ES-I3 (cell line): ENCODE data around the gene SMTNL2.
A peak's percentile ranks its signal among the peaks of the same experiment; 100 is the strongest.
"Not testable (repeated sequence)": the region's sequence is repeated elsewhere in the genome, so short reads cannot be mapped to it uniquely, and the experiment has no call there.

Experiments used
- H3K36me3 ChIP-seq: 2 replicates; pipeline ENCODE4 v1.6.1; 2013; ENCODE audit warnings: mild to moderate bottlenecking, low read length, control low read depth, moderate library complexity; ENCODE audit not compliant: insufficient read depth
- H3K4me1 ChIP-seq: 2 replicates; pipeline ENCODE4 v1.6.1; 2013; ENCODE audit warnings: mild to moderate bottlenecking, control low read depth, low read length; ENCODE audit not compliant: insufficient read depth
- H3K9ac ChIP-seq: 2 replicates; pipeline ENCODE4 v1.6.1; 2013; ENCODE audit warnings: low read depth, mild to moderate bottlenecking, low read length, moderate library complexity
- H3K9me3 ChIP-seq: 2 replicates; pipeline ENCODE4 v1.6.1; 2013; ENCODE audit warnings: mild to moderate bottlenecking, low read length, moderate library complexity; ENCODE audit not compliant: control insufficient read depth, insufficient read depth

Gene SMTNL2

DNA sequence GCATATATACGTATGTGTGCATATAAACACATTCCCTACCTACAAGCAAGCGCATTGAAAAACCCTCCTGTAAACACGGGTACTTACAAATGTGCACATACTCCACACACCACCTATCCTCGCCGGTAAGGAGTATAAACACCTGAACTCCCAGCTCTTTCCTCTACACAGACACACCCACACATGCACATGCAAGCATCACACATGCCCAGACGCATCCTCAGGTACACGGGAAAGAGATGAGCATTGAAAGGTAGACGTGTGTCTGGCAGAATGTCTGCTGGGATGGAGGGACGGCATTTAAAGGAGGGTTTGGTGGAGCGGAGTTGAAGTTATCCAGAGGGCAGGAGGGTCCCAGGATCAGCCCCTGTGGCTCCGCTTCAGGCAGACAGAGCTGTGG, 4.7 kb upstream of the SMTNL2 start:
- Histone ChIP-seq H3K9ac (no peak overlapping the region), H3K4me1 (peaks cover 30% of the 10 kb centered on the region), H3K36me3 (no peaks in the 10 kb centered on the region), H3K9me3 (no peaks in the 10 kb centered on the region)

DNA sequence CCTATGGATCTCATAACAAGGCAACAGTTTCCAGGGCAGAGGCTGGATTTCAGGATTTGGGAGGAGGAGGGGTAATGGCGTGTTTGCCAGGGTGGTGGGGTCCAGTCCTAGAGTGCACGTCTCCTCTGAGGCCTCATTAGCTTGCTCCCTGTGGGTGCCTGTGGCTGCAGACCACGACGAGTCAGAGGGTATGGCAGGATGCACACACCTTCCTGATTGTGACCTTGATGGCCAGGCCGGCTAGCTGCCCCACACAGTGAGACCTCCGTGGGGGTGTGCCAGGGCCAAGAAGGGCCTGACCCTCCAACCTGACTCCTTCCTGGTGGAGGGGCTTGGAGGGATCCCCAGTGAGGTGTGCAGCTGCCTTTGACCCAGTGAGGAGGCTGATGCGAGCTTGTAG, 4.0 kb upstream of the SMTNL2 start:
- H3K9ac ChIP-seq: no peak overlapping the region
- H3K36me3 ChIP-seq: no peaks in the 10 kb centered on the region
- H3K9me3 ChIP-seq: no peaks in the 10 kb centered on the region
- H3K4me1 ChIP-seq: peaks cover 30% of the 10 kb centered on the region

DNA sequence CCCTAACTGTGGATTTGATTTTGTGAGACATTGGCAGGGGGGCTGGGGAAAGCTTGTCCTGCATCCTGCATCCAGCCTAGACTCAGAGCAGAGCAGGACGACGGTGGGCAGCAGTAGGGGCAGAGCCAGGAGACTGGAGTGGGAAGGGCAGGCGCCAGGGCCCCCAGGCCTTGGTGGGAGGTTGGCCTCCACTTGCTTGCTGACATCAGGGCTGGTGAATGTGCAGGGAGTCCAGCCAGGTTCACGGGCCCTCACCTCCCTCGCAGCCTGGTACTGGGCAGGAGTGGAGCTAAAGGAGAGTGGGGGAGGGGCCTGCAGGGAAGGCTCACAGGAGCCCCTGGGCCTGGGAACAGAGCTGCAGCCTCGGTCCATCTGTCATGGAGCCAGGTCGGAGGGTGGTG, 2.2 kb upstream of the SMTNL2 start:
- H3K9me3 ChIP-seq: no peaks in the 10 kb centered on the region
- no peak overlapping the region for H3K9ac ChIP-seq
- H3K36me3 ChIP-seq: no peaks in the 10 kb centered on the region
- H3K4me1 ChIP-seq: peaks cover 17% of the 10 kb centered on the region

- Histone ChIP-seq H3K9ac (no peak overlapping the region), H3K4me1 (peaks cover 13% of the 10 kb centered on the region)
Measured at GRCh38 chr17:4582691-4583090, 1.6 kb upstream of the SMTNL2 start.

DNA sequence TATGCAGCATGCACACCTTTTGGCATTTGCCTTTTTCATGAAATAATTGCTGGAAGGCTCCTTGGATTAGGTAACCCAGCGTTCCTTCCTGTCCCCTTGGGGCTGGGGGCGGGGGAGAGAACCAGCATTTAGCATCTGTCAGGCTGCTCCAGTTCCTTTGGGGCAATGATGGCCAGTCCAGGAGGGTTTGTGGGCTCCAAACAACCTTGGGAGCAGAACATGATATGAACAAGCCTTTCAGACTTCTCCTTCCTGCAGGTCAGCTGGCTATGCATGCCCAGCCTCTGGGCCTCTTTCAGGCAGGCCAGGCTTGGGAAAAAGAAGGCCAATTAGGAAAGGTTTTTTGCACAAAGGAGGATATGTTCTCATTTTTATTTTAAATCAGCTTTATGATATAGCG, 1.1 kb upstream of the SMTNL2 start:
- Histone ChIP-seq H3K4me1 (peaks cover 13% of the 10 kb centered on the region), H3K9me3 (no peaks in the 10 kb centered on the region), H3K36me3 (no peaks in the 10 kb centered on the region), H3K9ac (peak overlapping the region; percentile 77; the same call in 1 of the 2 replicates)

More at GRCh38 chr17:4582691-4583090, 1.6 kb upstream of the SMTNL2 start:
- no peaks in the 10 kb centered on the region for H3K36me3 ChIP-seq
- no peaks in the 10 kb centered on the region for H3K9me3 ChIP-seq

DNA sequence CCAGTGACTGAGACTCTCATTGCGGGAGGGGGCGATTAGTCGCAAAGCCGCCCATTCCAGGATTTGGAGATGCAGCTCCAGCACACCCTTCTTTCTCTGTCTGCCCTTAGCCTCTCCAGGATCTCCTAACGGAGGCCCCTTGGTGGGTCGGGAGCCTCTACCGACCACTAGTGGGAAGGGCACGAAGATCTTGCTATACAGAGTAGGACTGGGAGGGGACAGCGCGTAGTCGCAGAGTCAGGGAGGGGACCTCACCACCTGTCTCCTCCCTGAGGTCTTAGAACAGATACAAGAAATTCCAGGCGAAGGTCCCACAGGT, 588 bp upstream of the SMTNL2 start:
- Histone ChIP-seq H3K36me3 (no peaks in the 10 kb centered on the region), H3K9me3 (no peaks in the 10 kb centered on the region), H3K9ac (peak overlapping the region; percentile 77), H3K4me1 (peaks cover 13% of the 10 kb centered on the region)

GRCh38 chr17:4584917-4585637, 748 bp downstream of the SMTNL2 start:
- H3K4me1 ChIP-seq: peaks cover 13% of the 10 kb centered on the region
- peak overlapping the region; percentile 77; the same call in 1 of the 2 replicates for H3K9ac ChIP-seq
- H3K36me3 ChIP-seq: no peaks in the 10 kb centered on the region
- no peaks in the 10 kb centered on the region for H3K9me3 ChIP-seq

DNA sequence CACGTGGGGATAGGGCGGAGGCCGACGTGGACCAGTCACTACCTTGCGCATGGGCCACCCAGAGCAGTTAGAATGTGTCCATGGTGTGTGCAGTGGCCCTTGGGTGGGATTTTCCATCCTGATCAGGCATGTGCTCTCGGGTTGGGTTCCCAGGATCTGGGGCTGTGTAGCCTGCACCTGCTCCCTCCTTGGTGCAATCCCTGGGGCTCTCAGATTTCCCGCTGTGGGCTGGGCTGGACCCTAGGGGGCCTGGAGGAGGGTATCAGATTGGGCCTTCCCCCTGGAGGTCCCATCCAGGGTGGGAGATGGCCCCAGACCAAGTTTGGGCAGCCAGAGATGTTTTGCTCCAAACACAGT, 1.3 kb downstream of the SMTNL2 start:
- Histone ChIP-seq H3K9me3 (no peaks in the 10 kb centered on the region), H3K4me1 (peaks cover 13% of the 10 kb centered on the region), H3K9ac (peak overlapping the region; percentile 77; the same call in 1 of the 2 replicates), H3K36me3 (no peaks in the 10 kb centered on the region)

GRCh38 chr17:4586043-4586442, 1.7 kb downstream of the SMTNL2 start:
- no peak overlapping the region for H3K9ac ChIP-seq

DNA sequence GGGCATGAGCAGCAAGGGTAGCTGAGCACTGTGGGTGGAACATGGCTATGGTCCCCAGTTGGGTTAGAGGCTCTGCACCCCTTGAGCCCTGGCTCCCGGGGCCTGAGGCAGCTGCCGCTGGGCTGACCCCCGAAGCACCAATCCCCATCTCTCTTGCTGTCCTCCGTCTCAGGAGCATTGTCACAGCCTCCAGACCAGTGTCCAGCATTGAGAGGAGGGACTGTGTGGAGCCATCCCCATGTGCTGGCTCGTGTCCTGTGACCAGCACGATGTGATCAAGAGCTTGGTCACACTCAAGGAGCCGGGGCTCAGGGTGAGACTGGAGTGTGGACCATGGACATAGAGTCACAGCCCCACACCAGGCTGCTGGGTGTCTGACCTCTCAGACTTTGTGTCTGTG, 2.9 kb downstream of the SMTNL2 start:
- Histone ChIP-seq H3K4me1 (peaks cover 13% of the 10 kb centered on the region), H3K9ac (no peak overlapping the region)

More at GRCh38 chr17:4586043-4586442, 1.7 kb downstream of the SMTNL2 start:
- Histone ChIP-seq H3K4me1 (peaks cover 13% of the 10 kb centered on the region), H3K36me3 (no peaks in the 10 kb centered on the region), H3K9me3 (no peaks in the 10 kb centered on the region)

GRCh38 chr17:4587803-4588202, 3.5 kb downstream of the SMTNL2 start:
- no peaks in the 10 kb centered on the region for H3K9me3 ChIP-seq
- peaks cover 7% of the 10 kb centered on the region for H3K4me1 ChIP-seq
- no peaks in the 10 kb centered on the region for H3K36me3 ChIP-seq
- no peak overlapping the region for H3K9ac ChIP-seq

More for the DNA sequence above, 2.9 kb downstream of the SMTNL2 start:
- no peaks in the 10 kb centered on the region for H3K36me3 ChIP-seq
- no peaks in the 10 kb centered on the region for H3K9me3 ChIP-seq

- Histone ChIP-seq H3K9me3 (no peaks in the 10 kb centered on the region), H3K9ac (no peak overlapping the region), H3K36me3 (no peaks in the 10 kb centered on the region), H3K4me1 (peaks cover 2% of the 10 kb centered on the region)
Measured at GRCh38 chr17:4588391-4588790, 4.1 kb downstream of the SMTNL2 start.

- no peaks in the 10 kb centered on the region for H3K36me3 ChIP-seq
- no peak overlapping the region for H3K9ac ChIP-seq
- no peaks in the 10 kb centered on the region; the same call in 1 of the 2 replicates for H3K4me1 ChIP-seq
- no peaks in the 10 kb centered on the region for H3K9me3 ChIP-seq
Measured at GRCh38 chr17:4588898-4589625, 4.7 kb downstream of the SMTNL2 start.

GRCh38 chr17:4590042-4590441, 5.7 kb downstream of the SMTNL2 start:
- not testable (repeated sequence) for H3K36me3 ChIP-seq, H3K9me3 ChIP-seq, H3K4me1 ChIP-seq, H3K9ac ChIP-seq

- Histone ChIP-seq H3K9me3 (no peaks in the 10 kb centered on the region), H3K9ac (no peak overlapping the region), H3K4me1 (peaks cover 3% of the 10 kb centered on the region; the same call in 1 of the 2 replicates), H3K36me3 (no peaks in the 10 kb centered on the region)
Measured at GRCh38 chr17:4590981-4591453, 6.7 kb downstream of the SMTNL2 start.
